Astrocyte of the cerebellum (primary cell): ENCODE measurements around the gene ACOT11.

Experiments
- DNase-seq: peaks from one replicate; pipeline ENCODE4 v3.0.0-alpha.2; 2011; ENCODE audit warnings: low read depth
- H3K4me3 ChIP-seq: 2 replicates; pipeline ENCODE4 v1.5.1; 2011; ENCODE audit warnings: mild to moderate bottlenecking, low read depth, low read length, moderate library complexity
- in situ Hi-C: cut with HindIII; loops from 2 replicates; pipeline ENCODE4 v1.10.0; 2017; ENCODE audit warnings: low sequenced_read_pairs
- TF ChIP-seq, protein P1 (sequence below): IDR thresholded peaks from 2 replicates; pipeline ENCODE4 v1.5.1; 2012; ENCODE audit warnings: low read length, low read depth, moderate library complexity, mild to moderate bottlenecking; ENCODE audit errors: missing control alignments

The ACOT11 gene

DNA sequence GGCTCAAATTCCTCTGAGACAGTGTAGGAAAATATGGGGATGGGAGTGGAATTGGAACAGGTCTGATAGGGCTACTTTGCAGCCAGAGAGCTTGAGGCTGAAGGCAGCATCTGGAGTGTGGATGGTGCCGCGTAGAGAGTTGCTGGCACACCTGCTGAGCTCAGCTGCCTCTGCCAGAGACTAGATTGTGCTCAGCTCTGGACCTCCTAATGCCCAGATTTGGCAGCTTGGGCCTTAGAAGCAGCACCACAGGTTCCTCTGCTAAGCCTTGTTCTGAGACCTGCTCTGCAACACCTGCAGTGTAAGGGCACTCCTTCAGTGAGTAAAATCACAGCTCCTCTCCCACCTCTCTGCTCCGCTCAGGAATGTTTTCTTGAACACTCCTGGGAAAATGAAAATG lies 23.3 kb downstream of the ACOT11 start:
- DNase-seq: no peak
- no peak overlapping the region for H3K4me3 ChIP-seq
- TF ChIP-seq, protein P1, sequence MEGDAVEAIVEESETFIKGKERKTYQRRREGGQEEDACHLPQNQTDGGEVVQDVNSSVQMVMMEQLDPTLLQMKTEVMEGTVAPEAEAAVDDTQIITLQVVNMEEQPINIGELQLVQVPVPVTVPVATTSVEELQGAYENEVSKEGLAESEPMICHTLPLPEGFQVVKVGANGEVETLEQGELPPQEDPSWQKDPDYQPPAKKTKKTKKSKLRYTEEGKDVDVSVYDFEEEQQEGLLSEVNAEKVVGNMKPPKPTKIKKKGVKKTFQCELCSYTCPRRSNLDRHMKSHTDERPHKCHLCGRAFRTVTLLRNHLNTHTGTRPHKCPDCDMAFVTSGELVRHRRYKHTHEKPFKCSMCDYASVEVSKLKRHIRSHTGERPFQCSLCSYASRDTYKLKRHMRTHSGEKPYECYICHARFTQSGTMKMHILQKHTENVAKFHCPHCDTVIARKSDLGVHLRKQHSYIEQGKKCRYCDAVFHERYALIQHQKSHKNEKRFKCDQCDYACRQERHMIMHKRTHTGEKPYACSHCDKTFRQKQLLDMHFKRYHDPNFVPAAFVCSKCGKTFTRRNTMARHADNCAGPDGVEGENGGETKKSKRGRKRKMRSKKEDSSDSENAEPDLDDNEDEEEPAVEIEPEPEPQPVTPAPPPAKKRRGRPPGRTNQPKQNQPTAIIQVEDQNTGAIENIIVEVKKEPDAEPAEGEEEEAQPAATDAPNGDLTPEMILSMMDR: no peak
- in situ Hi-C loops: no loop called here

DNA sequence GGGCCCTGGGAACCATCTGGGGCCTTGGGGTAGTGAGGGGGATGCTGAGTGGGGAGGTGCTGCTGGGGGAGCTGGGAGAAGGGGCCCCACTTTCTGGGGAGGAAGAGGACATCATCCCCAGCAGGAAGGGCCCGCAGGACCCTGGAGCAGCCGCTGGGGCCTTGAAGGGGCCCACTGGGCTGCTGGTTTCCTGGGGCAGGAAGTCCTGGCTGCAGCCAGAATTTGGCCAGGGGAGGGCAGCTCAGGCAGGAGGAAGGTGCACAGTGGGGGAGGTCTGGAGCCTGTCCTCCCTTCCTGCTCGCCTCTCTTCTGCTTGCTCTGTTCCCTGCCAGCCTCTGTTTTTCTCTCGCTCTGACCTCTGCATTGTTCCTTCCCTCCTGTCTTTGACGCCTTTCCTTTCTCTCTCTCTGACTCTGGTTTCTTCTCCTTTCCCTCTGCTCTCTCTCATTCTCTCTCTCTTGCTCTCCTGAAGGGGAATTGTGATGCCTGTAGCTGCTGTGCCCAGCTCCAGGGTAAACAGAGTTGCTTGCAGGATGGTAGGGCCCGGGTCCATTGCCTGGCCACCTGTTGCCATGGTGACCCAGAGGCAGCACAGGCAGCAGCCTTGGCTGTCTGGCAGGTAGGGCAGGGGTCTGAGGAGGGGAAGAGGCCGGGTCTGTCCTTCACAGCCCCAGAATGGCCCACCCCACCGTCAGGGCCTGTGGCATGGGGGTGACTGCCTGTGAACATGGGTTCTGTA lies 23.9 kb downstream of the ACOT11 start:
- H3K4me3 ChIP-seq: no peak overlapping the region
- DNase-seq: no peak
- TF ChIP-seq, protein P1: no peak
- in situ Hi-C loops: no loop called here

DNA sequence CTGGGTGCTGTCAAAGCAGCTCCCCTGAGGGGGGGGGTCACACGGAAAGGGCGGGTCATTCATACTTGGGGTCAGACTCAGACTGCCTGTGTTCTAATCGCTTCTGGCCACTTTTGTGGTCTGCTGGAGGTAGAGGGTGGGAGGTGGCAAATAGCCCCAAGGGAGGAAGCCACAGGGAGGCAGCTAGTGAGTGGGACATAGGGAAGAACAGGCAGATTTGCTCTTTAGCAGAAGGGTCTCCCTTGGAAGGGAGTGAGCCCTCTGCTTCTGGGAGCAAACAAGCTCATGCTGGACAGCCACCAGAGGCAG lies 24.5 kb downstream of the ACOT11 start:
- no peak for DNase-seq
- TF ChIP-seq, protein P1: no peak
- in situ Hi-C loops: no loop called here

DNA sequence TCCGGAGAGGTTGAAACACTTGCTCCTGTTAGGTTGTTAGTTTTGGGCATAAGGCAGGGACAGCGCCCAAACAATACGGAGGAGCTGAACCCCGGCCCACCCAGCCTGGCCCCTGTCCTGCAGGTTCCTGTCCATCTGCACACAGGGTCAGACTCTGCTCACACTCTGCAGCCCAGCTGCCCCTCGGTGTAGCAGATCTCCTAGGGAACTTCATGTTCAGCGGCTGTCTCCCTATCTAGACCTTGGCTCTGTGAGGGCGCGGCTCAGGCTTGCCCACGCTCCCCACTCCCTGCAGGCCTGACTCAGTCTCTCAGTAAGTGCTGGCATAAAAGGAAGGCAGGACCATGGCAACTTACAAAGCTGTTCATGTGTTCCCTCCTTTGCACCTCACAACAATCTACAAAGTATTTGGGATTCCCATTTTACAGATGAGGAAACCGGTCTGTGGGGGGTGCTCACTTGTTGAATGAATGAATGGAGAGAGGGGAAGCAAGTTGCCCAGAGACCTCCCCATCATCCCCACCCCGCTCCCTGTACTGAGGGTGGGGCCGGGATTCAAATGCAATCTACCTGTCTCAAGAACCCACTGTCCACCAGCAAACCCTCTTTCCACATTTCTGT lies 26.2 kb downstream of the ACOT11 start:
- no peak overlapping the region for H3K4me3 ChIP-seq
- no peak for DNase-seq
- TF ChIP-seq, protein P1: no peak
- in situ Hi-C loops: no loop called here

More for the DNA sequence above, 24.5 kb downstream of the ACOT11 start:
- H3K4me3 ChIP-seq: no peak overlapping the region

DNA sequence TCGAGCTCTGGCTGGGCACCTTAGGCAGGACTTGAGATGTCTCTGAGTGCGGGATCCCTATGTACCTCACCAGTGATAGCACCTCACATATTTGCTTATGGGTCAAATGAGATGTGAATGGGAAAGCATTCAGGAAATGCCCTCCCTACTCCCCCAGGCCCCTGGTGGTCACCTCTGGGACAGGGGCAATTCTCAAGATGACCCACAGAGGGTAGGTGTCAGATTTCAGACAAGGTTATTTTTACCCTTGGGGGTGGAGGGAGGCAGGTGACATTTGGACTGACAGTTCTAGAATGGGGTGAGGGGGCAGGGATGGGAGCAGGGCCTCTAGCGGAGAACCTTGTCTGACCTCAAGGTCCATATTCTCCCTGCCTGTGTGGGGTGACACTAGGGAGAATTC lies 27.1 kb downstream of the ACOT11 start:
- H3K4me3 ChIP-seq: no peak overlapping the region
- DNase-seq: no peak
- in situ Hi-C loops: no loop called here
- TF ChIP-seq, protein P1: no peak

DNA sequence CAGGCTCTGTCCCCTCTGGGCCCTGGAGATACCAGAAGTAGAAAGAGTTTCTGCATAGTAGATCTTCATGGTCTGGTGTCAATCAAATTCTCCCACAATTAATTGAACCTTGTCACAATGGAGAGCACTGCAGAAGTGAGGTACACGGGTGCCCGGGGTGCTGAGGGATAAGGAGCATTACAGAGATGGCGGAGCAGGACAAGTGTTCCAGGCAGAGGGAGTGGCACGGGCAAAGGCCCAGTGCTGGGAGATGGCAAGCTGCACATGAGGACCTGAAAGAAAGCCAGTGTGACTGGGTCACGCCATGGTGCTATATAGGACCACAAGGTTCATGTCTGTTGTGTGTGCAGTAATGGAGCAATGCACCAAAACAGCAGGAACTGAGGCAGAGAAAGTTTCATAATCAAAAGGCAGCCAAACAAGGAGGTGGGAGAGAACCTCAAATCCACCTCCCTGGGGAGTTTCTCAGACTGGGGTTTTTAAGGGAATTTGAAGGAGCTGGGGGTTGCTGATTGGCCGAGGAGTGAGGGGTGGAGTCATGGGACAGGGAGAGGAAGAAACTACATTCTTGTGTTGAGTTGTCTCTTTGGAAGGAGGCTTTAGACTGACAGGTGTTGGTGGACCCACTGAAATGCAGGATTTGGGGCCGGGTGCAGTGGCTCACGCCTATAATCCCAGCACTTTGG lies 27.7 kb downstream of the ACOT11 start:
- TF ChIP-seq, protein P1: no peak
- no peak for DNase-seq
- H3K4me3 ChIP-seq: no peak overlapping the region
- in situ Hi-C loops: no loop called here
